GM12875 (cell line): ENCODE measurements around the gene DPH6.

Experiments used
- H3K4me3 ChIP-seq: one replicate; pipeline ENCODE4 v1.5.1; 2011; ENCODE audit warnings: low read depth, low read length, control low read depth
- TF ChIP-seq, protein P1 (sequence below): IDR thresholded peaks from 2 replicates; pipeline ENCODE4 v1.5.1; 2011; ENCODE audit warnings: low read depth, mild to moderate bottlenecking, control low read depth, inconsistent platforms, low read length, moderate library complexity, borderline replicate concordance; ENCODE audit not compliant: insufficient read depth

DPH6 gene

DNA sequence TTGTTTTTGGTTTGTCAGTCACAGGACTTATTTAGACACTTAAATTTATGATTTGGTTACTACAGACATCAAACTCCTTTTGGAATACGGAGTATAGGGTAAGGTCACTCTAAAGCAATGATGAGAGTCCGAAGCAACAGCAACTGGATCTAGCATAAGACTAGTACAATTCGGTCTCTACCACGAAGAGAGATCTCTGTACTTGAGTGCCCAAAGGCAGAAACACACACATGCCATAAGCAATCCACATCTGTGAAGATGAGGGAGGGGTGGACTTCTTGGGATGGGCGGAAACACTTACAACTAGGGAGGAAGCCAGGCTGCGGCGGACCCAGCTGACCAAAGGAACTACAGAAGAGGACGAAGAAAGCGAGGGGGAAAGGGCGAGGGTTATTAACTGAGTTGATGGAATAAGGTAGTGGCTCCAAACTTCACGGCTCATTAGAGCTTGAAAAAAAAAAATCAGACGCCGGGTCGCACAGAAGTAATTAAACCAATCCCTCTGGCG, 595 bp downstream of the DPH6 start:
- H3K4me3 ChIP-seq = peak overlapping the region; percentile 82
- TF ChIP-seq, protein P1, sequence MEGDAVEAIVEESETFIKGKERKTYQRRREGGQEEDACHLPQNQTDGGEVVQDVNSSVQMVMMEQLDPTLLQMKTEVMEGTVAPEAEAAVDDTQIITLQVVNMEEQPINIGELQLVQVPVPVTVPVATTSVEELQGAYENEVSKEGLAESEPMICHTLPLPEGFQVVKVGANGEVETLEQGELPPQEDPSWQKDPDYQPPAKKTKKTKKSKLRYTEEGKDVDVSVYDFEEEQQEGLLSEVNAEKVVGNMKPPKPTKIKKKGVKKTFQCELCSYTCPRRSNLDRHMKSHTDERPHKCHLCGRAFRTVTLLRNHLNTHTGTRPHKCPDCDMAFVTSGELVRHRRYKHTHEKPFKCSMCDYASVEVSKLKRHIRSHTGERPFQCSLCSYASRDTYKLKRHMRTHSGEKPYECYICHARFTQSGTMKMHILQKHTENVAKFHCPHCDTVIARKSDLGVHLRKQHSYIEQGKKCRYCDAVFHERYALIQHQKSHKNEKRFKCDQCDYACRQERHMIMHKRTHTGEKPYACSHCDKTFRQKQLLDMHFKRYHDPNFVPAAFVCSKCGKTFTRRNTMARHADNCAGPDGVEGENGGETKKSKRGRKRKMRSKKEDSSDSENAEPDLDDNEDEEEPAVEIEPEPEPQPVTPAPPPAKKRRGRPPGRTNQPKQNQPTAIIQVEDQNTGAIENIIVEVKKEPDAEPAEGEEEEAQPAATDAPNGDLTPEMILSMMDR = no peak

DNA sequence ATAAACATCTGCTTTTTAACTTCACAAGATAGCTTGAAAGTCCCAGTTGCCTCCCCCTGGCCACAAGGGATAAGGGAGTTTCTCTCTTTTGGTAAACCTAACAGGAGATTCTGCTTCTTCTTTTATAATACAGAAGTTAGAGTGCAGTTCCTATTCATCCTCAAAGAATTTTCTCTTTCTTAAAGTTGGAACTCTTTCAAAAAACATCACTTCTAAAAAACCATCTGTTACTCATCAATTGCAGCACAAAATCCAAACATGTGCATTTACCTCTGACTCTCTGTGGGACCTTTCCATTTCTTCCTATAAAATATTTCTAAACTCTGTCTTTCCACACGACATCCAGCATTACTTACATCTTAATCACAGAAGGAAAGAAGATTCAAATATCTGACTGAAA, 5.1 kb downstream of the DPH6 start:
- TF ChIP-seq, protein P1 = no peak
- no peak overlapping the region for H3K4me3 ChIP-seq

DNA sequence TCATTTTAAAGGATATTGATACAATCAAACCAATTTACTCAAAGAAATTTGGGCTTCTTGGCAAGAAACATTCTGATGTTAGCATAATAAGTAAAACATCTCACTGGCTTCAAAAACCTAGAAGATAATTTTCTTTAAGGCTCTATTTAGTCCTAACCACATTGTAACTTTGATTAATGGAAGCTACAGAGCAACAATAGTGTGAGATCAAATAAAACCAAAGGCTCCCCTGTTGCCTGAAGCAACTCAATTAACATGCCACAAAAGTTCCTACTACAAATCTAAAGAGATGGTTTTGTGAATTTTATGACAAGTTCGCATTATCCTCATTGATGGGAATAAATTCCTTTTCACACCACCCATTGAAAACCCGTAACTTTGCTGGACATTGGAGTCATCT, 5.9 kb downstream of the DPH6 start:
- TF ChIP-seq, protein P1 = no peak
- H3K4me3 ChIP-seq = no peak overlapping the region

DNA sequence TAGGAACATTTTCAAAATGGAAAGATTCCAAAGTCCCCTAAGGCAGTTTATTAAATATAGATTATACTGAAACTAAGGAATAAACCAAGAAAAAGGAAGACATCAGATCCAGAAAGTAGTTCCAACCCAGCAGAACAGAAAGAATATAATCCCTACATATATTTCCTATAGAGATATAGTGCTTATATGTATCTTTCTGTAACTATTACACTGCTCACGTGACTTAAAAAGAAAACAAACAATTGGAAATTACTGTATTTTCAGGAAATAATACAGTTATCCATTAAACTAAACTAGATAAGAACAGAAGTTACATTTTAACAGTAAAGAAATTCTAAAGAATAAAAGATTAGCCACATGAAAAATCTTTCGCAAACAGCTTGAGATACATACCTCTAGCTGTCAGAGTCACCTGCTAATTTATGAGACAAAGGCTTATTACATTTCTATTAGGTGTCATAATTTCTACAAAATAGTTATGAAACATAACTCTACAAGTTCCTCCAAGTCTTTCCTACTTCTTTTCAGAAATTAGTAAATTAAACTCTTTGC, 10.5 kb downstream of the DPH6 start:
- TF ChIP-seq, protein P1 = no peak
- no peak overlapping the region for H3K4me3 ChIP-seq

DNA sequence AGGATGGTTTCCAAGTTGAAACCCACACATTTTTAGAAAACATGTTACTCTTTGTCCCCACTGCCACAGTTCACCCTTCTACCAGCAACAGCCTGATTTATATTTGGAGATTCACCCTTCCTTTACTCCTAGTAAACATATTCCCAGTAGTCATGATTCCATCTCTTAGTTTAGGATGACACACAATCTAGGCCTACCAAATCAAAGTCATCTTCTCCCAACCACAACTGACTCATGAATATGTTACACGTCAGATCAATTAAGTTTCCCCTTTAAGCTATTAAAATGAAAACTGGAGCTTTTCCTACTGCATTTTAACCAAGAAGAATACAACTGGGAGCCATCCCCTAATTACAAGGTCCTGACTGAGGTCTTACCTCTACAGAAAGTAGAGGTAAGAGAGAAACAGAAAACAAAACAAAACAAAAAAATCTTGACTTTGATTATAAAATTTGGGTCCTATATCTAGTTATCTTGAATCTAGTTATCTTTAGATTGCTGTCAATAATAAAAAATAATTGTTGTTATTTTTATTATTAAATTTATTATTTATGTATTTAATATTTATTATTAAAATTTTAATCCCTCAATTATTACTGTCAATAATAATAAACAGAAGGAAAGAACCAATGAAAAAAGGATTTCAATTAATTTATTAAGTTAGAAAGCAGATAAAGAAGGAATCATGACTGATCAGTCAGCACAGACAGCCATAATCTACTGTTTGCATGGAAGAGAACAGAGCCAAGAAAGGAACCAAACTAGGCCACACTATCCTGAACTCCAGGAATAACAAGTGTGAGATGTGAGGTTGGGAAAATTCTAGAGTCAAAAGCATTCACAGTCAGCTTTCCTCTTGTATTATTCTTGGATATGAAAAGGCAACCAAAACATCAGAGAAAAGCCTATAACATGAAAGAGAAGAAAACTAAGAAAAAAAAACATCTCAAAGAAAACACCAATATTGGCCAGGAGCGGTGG, 12.5 kb downstream of the DPH6 start:
- TF ChIP-seq, protein P1 = no peak
- no peak overlapping the region for H3K4me3 ChIP-seq

DNA sequence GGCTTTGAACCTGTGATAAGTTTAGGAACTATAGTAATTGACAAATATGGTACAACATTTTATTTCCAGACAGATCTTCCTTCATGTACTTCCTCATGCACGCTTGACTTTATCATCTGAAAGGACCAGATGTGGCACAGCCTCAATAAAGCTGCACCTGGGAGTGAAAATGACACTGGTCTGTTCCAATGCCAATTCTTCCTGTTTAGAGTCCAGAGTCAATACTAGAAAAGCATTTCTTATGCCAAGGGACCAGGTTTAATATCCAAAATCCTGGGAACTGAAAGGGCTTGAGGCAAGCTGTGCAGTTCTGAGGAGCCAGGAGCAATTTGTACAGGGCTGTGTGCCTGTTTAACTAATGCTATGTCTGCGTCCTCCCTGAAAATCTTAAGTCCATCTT, 15.3 kb downstream of the DPH6 start:
- TF ChIP-seq, protein P1 = no peak

More for the DNA sequence above, 15.3 kb downstream of the DPH6 start:
- no peak overlapping the region for H3K4me3 ChIP-seq
